Skeletal muscle cell (primary cell): ENCODE data around the gene HSBP1L1.

Experiments used
- DNase-seq: peaks from one replicate; pipeline ENCODE4 v3.0.0-alpha.2; 2010; ENCODE audit warnings: low read depth
- H3K4me3 ChIP-seq: 2 replicates; pipeline ENCODE4 v1.5.1; 2011; ENCODE audit warnings: low read depth, mild to moderate bottlenecking, control low read depth, low read length, moderate library complexity

HSBP1L1 gene

DNA sequence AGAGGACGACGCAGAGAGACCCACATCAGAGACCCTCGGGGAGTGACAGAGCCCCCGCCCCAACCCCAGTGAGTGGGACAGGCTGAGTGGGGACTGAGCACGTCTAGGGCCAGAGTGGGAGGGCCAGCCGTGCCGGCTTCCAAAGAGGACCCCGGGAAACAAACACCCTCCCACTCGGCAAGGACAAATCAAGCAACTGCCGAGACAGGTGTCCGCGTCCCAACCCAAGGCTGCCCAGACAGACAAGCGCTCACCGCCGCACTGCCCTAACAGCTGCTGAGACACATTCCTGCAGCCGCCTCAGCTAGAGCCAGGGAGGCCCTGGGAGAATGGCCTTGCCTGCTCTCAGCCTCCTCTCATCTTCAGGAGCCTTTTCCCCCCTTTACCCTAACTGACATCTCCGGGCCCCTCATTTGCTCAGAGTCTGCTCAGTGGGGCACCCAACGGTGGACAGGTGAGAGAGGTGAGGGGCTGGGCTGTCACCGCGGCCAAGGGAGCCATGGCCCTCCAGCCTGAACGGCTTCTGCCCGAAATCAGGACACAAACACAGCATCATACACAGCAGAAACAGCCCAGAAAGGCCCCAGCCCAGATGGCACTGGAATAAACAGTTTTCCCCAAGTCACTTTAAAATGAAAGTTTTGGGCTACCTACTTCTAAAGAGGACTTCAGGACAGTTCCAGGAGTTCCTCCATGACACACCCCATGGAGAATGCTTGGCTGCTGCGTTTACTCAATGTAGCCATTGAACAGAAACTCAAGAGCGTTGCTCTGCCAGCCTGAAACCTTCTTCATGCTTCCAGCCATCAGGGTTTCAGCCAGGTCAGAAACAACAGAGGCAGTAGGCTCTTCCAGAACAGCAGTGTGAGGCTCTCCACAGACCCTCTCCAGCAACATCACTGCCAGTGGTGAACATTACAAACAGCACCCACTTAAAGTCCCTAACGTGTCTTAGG lies 36.6 kb upstream of the HSBP1L1 start:
- DNase-seq: no peak
- H3K4me3 ChIP-seq: no peak overlapping the region

DNA sequence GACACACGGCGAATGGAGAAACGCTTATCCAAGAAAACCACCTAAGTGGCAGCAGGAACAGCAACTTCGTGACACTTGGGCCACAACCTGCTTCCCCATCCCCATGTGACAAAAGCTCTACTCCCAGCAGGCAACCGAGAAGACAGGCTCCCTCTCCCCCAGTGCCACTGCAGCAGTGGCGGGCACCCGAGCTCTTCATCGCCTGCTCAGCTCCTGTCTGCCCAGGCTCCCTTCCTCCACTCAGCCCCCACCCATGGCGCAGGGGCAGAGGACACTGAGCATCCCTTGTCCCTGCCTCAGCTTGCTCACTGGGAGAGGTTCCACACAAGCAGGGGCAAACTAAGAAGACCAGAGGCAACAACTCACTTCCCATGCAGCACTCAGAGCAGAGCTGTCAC lies 35.9 kb upstream of the HSBP1L1 start:
- H3K4me3 ChIP-seq: no peak overlapping the region
- DNase-seq: no peak

- DNase-seq: no peak
- no peak overlapping the region for H3K4me3 ChIP-seq
Observed at GRCh38 chr18:79930020-79930642, 34.3 kb upstream of the HSBP1L1 start.

DNA sequence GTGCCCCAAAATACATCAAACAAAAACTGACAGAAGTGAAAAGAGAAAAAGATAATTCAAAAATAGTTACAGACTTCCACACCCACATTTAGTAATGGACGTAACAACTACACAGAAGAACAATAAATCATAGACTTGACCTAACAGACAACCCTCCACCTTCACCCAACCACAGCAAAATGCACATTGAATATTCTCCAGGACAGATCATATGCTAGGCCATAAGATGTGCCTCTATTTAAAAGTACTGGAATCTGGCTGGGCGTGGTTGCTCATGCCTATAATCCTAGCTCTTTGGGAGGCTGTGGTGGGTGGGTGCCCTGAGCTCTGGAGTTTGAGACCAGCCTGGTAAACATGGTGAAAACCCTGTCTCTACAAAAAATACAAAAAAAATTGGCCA lies 33.0 kb upstream of the HSBP1L1 start:
- DNase-seq: no peak
- H3K4me3 ChIP-seq: no peak overlapping the region

DNA sequence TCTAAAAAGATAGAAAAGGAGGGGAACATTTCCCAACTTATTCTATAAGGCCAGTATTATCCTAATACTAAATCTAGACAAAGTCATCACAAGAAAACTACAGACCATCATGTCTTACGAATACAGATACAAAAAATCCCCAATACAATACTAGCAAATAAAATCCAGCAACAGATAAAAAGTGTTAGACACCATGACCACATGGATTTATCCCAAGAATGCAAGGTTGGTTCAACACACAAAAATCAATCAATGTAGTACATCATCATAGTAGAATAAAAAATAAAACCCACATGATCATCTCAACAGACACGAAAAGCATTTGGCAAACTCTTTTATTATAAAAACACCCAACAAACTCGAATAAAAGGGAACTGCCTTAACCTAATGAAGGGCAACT lies 31.5 kb upstream of the HSBP1L1 start:
- no peak for DNase-seq
- no peak overlapping the region for H3K4me3 ChIP-seq

DNA sequence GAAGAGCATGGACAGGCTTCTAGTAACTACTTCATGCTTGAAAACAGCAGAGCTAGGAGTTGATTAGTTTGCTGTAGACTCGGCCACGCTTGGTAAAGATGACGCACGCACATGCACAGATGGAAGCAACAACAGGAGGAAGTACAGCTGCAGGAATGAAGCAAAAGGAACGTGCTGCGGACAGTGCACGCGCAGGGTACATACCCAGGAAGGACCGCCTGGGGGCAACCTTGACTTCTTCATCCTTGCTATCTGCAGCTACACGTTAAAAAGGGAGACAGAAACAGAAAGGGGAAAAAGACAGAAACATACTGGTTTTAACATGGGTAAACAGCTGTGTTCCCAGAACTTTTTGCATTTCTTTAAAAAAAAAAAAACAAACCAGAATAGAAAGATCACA lies 30.7 kb upstream of the HSBP1L1 start:
- DNase-seq: no peak
- H3K4me3 ChIP-seq: no peak overlapping the region

GRCh38 chr18:79934311-79935097 lies 29.9 kb upstream of the HSBP1L1 start:
- no peak for DNase-seq
- H3K4me3 ChIP-seq: no peak overlapping the region

- no peak overlapping the region for H3K4me3 ChIP-seq
- DNase-seq: no peak
Observed at GRCh38 chr18:79935098-79935480, 29.4 kb upstream of the HSBP1L1 start.

DNA sequence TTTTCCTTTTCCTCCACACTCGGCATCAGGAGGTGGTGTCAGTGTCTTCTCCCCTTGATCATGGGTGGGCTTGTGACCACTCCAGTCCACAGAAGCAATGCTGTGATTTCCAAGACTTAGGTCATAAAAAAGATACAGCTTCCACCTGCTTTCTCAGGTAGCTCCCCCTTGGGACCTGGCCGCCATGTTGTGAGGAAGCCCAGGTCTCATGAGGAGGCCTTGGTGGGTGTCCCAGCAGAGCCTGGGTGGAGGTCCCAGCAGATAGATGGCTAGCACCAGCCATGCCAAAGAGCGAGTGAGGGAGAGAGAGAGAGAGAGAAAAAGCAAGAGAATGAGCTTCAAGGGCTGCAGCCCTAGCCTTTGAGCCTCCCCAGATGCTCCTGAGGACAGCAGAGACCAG lies 28.9 kb upstream of the HSBP1L1 start:
- no peak overlapping the region for H3K4me3 ChIP-seq
- no peak for DNase-seq

DNA sequence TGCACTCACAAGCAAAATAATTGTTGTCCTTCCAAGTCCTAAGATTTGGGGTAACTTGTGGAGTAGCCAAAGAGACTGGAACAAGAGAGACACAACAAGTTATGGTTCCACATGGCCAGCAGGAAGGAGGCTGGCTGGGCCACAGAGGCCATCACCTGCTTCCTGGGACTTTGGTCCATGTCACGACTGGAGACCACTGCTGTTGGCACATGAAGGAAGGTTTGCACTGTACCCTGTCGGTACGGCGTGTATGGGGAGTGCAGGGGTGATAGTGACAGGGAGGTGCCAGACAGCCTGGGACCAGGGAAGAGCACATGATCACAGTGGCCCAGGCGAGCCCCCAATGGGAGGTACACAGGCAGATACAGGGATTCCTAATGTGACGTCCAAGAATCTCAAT lies 28.5 kb upstream of the HSBP1L1 start:
- no peak for DNase-seq
- H3K4me3 ChIP-seq: no peak overlapping the region

DNA sequence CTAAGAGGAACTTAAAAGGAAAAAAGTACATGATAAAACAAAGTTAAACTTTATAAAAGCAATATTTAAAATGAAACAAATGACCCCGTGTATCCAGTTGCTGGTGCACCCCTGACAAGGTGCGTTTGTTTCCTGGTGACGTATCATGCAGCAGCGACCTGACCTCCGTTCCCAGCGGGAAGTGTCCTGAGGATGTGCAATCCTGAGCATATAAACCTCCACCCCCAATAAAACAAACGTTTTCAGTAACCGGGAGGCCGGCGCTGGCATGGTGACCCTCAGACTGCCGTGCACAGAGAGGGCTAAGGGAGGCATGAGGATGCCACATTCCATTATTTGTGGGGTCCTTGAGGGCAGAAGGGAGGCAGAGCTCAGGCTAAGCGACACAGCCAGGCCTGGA lies 27.8 kb upstream of the HSBP1L1 start:
- no peak for DNase-seq
- H3K4me3 ChIP-seq: no peak overlapping the region

DNA sequence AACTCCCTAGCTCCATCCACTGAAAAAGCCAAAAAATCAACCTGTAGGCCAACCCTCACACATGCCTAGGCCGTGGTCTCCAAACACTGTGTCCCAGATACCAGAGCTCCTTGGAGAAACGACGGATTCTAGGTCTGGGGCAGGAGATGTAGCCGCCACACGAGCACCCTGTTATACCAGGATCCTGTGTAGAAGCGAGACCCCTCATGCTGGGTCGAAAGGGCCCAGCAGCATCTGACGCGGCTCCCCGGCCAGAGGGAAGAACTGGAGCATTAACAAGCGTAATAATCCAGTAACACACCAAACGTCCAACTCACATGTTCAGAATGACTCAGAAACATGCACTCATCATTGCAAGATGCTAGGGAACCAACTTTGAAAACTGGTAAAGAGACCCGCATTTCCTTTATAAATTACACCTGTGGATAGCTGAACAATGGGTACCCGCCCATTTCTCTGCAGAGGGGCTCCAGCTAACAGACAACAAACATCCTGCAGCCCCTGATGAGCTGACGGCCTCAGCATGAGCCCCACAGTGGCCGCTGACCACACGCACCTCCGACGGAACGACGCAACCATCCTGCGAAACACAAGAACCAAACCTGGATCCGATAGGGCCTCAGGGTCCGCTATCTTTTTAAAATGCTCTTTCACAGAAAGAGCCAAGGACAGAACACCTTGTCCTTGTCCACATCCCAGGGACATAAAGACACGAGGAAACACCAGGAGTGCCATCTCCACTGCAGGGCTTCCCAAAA lies 27.2 kb upstream of the HSBP1L1 start:
- no peak overlapping the region for H3K4me3 ChIP-seq
- no peak for DNase-seq

DNA sequence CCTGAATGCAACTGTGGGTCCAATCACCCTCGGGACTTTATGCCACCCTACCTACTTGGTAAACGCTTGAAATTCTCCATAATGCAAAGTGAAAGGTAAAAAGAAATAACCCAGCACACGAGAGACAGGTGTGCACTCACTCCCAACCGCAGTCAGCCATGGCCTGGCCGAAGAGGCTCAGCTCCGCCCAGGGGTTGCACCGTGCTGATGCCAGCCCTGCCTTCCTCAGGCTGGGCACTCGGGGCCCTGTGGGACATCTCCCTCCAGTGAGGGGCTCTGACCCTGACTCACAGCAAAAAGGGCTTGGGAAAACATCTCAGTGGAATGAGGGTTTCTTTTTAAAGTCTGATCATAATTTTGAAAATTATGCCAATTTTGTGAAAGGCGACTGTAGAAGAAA lies 26.2 kb upstream of the HSBP1L1 start:
- DNase-seq: no peak
- H3K4me3 ChIP-seq: no peak overlapping the region

- no peak for DNase-seq
- H3K4me3 ChIP-seq: no peak overlapping the region
Observed at GRCh38 chr18:79939096-79939495, 25.3 kb upstream of the HSBP1L1 start.

- H3K4me3 ChIP-seq: no peak overlapping the region
- no peak for DNase-seq
Observed at GRCh38 chr18:79940126-79940813, 24.2 kb upstream of the HSBP1L1 start.

- DNase-seq: no peak
- H3K4me3 ChIP-seq: no peak overlapping the region
Observed at GRCh38 chr18:79940814-79941472, 23.5 kb upstream of the HSBP1L1 start.

DNA sequence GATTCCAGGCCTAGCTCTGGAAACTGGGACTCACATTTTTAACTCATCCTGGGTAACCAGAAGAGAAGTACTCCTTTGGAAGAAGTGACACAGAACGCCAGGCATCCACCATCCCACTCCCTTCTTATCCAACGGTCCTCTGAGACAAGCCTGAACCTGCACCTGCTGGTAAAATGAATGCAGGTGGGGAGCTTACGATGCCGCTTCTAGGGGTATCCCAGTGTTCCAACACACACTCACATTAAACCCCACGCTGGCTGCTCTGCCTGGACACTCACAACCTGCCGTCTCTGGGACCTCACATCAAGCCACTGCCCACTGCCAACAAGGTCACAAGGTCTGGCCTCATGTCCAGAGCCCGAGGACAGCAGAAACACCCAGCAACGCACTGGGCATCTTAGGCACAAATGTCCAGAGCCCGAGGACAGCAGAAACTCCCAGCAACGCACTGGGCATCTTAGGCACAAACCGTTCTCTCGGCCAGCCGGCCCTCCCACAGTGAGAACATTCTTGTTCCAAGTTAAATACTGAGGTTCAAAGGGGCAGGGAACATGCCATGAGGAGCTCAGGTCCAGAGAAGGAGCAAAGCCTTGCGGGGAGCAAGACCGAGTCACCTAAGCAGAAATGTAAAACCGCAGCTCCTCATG lies 22.8 kb upstream of the HSBP1L1 start:
- no peak for DNase-seq
- no peak overlapping the region for H3K4me3 ChIP-seq

GRCh38 chr18:79942211-79942610 lies 22.2 kb upstream of the HSBP1L1 start:
- H3K4me3 ChIP-seq: no peak overlapping the region
- no peak for DNase-seq
